Endothelial cell of umbilical vein (primary cell): ENCODE data around the gene CTSD.

Experiments used
- EZH2 ChIP-seq: IDR thresholded peaks from 2 replicates; pipeline ENCODE4 v1.6.1; 2012; ENCODE audit warnings: borderline replicate concordance, low read depth, mild to moderate bottlenecking, moderate library complexity, low read length, inconsistent platforms; ENCODE audit not compliant: severe bottlenecking
- POLR2A ChIP-seq: IDR thresholded peaks from 2 replicates; pipeline ENCODE4 v1.6.1; 2012; ENCODE audit warnings: low read depth, mild to moderate bottlenecking, control low read depth, low read length
- POLR2AphosphoS5 ChIP-seq: IDR thresholded peaks from 2 replicates; pipeline ENCODE4 v1.6.1; 2012; ENCODE audit warnings: low read depth, mild to moderate bottlenecking, control low read depth, low read length, moderate library complexity; ENCODE audit not compliant: insufficient read depth
- TF ChIP-seq, protein P1 (sequence below), 2 donors: IDR thresholded peaks; 1 replicate in 1 of 2; 2 replicates in 1 of 2; pipeline ENCODE4 v1.5.1; 2011; ENCODE audit warnings: low read length in 2 of 2, mild to moderate bottlenecking in 2 of 2, moderate library complexity in 2 of 2, control low read depth in 1 of 2, inconsistent platforms in 1 of 2, low read depth in 1 of 2; ENCODE audit not compliant: insufficient read depth in 1 of 2; ENCODE audit errors: extremely low read depth in 1 of 2

DNA sequence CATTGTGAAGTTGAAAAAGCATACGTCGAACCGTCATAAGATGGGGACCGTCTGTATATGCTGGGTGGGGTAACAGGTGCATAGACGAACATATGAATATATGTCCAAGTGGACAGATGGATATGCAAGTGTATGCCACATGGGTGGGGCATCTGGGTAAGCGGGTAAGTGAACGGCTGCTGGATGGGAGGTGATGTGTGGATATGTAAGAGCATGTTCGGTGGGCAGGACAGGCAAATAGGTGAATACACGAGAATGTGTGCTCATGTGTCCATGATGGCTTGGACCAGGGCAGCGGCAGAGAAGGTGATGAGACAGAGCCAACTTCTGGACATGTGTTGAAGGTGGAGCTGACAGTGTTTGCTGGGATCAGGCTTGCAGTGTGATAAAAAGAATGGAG, 25.3 kb downstream of the CTSD start:
- TF ChIP-seq, protein P1, sequence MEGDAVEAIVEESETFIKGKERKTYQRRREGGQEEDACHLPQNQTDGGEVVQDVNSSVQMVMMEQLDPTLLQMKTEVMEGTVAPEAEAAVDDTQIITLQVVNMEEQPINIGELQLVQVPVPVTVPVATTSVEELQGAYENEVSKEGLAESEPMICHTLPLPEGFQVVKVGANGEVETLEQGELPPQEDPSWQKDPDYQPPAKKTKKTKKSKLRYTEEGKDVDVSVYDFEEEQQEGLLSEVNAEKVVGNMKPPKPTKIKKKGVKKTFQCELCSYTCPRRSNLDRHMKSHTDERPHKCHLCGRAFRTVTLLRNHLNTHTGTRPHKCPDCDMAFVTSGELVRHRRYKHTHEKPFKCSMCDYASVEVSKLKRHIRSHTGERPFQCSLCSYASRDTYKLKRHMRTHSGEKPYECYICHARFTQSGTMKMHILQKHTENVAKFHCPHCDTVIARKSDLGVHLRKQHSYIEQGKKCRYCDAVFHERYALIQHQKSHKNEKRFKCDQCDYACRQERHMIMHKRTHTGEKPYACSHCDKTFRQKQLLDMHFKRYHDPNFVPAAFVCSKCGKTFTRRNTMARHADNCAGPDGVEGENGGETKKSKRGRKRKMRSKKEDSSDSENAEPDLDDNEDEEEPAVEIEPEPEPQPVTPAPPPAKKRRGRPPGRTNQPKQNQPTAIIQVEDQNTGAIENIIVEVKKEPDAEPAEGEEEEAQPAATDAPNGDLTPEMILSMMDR (IDR thresholded peaks at IDR 0.05; ENCODE audit: extremely low read depth in 1 of 2, insufficient read depth in 1 of 2, low read depth in 1 of 2, low read length in 2 of 2), result no peak
- no peak for TF ChIP-seq EZH2
- no peak for TF ChIP-seq POLR2AphosphoS5
- TF ChIP-seq POLR2A, result no peak
